ENCODE data around the gene THSD8. TPM values are rescaled to one million over a fixed set of nuclear protein-coding genes. Genes with fewer than 3 reads are reported as not detected.

The THSD8 gene
- total RNA-seq, 1 experiment from 2014 or later: not detected

DNA sequence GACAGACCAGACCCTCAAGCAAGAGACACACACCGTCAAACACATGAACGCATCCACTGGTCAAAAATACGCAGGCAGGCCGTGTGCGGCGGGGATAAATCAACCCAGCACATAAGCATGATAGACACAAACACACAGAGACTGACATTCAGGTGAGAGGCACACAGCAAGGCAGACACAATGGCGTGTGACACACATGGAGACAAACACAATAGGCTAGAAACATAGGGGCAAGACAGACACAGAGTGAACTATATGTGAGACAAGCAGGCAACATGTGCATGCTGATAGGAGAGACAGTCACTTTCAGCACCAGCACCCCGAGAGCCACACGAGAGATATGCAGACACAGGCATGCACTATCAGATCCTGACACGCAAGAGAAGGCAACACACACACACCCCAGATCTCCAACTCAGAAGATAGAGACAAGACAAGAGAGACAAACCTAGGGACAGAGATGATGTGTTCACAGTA is 17.4 kb upstream of the THSD8 start:
- H3K36me3 ChIP-seq: no peaks in the 10 kb centered on the region
- H3K9me3 ChIP-seq (replicated peaks): no peaks in the 10 kb centered on the region
- peak overlapping the region; percentile 77 for H3K27ac ChIP-seq
- H3K4me1 ChIP-seq (replicated peaks): peaks cover 80% of the 10 kb centered on the region
- no peak overlapping the region for H3K4me3 ChIP-seq
- DNase-seq (ENCODE audit: low read depth in 1 of 2, low spot score in 2 of 2): peak in 1 of 2 experiments; percentile 63
- no peaks in the 10 kb centered on the region for H3K27me3 ChIP-seq (replicated peaks)

DNA sequence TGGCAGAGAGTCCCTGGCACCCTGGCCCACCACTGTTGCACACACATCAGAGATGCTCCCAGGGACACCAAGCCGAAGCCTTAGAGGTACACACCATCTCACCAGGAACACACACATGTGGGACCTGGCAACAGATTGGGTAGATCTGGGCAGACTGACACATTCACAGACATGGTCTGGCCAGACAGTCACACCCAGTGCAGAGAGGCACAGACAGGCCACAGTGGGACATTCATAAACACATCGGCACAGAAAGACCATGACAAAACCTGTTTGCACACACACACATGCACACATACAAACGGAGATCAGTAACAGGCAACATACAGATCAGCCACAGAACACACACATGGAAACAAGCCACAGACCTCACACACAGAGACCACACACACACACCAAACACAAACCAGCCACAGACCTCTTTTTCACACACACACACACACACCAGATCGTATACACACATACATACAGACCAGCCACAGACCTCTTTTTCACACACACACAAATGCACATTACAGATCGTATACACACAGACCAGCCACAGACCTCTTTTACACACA is 16.9 kb upstream of the THSD8 start:
- Histone ChIP-seq H3K27me3 (replicated peaks) (no peaks in the 10 kb centered on the region), H3K4me3 (no peak overlapping the region), H3K27ac (peak overlapping the region; percentile 77), H3K9me3 (replicated peaks) (no peaks in the 10 kb centered on the region), H3K4me1 (replicated peaks) (peaks cover 81% of the 10 kb centered on the region), H3K36me3 (no peaks in the 10 kb centered on the region)
- peak; percentile 72 to 77 for DNase-seq (ENCODE audit: low read depth in 1 of 2, low spot score in 2 of 2)

DNA sequence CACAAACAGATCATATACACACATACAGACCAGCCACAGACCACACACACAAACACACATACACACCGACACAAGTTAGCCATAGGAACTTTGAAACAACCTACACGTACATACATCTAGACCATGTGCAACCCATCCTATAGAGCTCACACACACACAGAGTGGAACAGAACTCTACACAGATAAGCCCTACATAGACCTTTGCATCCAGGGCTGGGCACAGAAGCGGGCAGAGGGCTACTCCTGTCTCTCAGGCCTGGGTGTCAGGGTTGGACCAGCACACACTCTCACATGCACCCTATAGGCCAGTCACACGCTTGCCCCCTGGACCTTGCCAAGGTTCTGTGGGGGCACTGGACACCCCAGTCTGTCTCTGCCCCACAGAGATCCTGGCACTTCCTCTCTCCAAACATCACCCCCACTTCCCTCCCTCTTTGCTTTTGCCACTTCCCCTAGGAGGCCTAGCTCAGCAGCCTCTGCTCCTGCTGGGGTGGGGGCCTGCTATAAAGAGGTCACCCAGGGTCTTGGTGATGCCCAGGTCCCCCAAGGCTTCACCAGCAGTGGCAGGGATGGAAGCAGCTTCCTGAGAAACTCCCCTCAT is 16.3 kb upstream of the THSD8 start:
- H3K27ac ChIP-seq: peak overlapping the region; percentile 77
- H3K9me3 ChIP-seq (replicated peaks): no peaks in the 10 kb centered on the region
- H3K4me3 ChIP-seq: no peak overlapping the region
- no peaks in the 10 kb centered on the region for H3K36me3 ChIP-seq
- DNase-seq (ENCODE audit: low read depth in 1 of 2, low spot score in 2 of 2): no peak
- peaks cover 86% of the 10 kb centered on the region for H3K4me1 ChIP-seq (replicated peaks)
- H3K27me3 ChIP-seq (replicated peaks): no peaks in the 10 kb centered on the region

DNA sequence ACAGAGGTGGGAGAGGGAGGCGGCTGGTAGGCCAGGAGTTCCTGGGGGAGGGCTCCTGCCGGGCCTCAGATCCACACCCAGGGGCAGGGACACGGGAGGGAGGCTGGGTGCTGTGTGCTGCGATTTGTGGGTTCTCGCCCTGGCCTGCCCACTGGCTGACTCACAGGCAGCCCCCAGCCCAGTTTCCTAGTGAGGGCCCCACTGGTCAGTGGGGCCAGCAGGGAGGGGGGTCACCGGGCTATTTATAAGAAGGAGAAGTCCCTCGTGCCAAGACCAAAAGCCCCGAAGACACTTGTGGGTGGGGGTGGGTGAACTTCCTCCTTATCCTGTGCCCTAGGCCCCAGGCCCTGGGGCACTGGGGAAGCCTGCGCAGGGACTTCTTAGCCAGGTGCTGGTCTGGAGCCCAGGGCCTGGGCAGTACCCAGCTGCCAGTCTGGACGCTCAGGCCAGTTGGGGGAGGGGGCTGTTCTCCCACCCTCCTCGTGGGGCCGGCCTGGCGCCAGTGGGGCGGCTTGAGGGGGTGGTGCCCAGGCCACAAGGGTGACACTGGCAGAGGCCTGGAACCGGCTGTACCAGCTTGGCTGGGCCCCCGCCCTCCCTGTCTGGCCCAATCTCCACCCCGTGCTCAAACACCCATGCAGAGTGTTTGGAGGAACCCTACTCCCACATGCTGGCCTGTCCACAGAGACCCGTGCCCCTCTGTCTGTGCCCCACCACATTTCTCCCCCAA is 15.6 kb upstream of the THSD8 start:
- H3K4me3 ChIP-seq: no peak overlapping the region
- H3K27me3 ChIP-seq (replicated peaks): no peaks in the 10 kb centered on the region
- H3K4me1 ChIP-seq (replicated peaks): peaks cover 93% of the 10 kb centered on the region
- peak overlapping the region; percentile 77 for H3K27ac ChIP-seq
- no peaks in the 10 kb centered on the region for H3K9me3 ChIP-seq (replicated peaks)
- DNase-seq (ENCODE audit: low read depth in 1 of 2, low spot score in 2 of 2): no peak
- no peaks in the 10 kb centered on the region for H3K36me3 ChIP-seq

DNA sequence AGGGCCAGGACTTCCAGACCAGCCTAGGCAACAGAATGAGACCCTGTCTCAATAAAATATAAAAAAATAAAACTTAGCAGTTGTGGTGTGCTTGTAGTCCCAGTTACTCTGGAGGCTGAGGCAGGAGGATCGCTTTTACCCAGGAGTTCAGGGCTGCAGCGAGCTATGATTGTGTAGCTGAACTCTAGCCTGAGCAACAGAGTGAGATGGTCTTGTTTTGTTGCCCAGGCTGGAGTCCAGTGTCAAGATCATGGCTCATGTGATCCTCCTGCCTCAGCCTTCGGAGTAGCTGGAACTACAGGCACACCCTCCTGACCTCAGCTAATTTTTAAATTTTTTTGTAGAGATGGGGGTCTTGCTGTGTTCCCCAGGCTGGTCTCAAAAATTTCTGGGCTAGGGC is 14.9 kb upstream of the THSD8 start:
- Histone ChIP-seq H3K9me3 (replicated peaks) (no peaks in the 10 kb centered on the region), H3K4me3 (no peak overlapping the region), H3K4me1 (replicated peaks) (peaks cover 93% of the 10 kb centered on the region), H3K36me3 (peaks cover 3% of the 10 kb centered on the region), H3K27me3 (replicated peaks) (no peaks in the 10 kb centered on the region), H3K27ac (no peak overlapping the region)
- DNase-seq (ENCODE audit: low read depth in 1 of 2, low spot score in 2 of 2): no peak

DNA sequence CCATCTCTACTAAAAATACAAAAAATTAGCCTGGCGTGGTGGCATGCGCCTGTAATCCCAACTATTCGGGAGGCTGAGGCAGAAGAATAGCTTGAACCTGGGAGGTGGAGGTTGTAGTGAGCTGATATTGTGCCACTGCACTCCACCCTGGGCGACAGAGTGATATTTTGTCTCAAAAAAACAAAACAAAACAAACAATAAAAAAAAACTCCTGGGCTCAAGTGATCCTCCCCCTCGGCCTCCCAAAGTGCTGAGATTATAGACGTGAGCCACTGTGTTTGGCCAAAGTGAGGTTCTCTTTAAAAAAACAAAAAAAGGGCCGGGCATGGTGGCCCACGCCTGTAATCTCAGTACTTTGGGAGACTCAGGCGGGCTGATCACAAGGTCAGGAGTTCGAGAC is 14.4 kb upstream of the THSD8 start:
- 0 out of 2 replicates have a peak overlapping the region, but pooled peaks have one; percentile 69 for H3K27ac ChIP-seq
- no peaks in the 10 kb centered on the region for H3K9me3 ChIP-seq (replicated peaks)
- H3K4me3 ChIP-seq: no peak overlapping the region
- H3K27me3 ChIP-seq (replicated peaks): no peaks in the 10 kb centered on the region
- H3K36me3 ChIP-seq: peaks cover 8% of the 10 kb centered on the region
- peak in 1 of 2 experiments; percentile 65 for DNase-seq (ENCODE audit: low read depth in 1 of 2, low spot score in 2 of 2)
- peaks cover 88% of the 10 kb centered on the region for H3K4me1 ChIP-seq (replicated peaks)

DNA sequence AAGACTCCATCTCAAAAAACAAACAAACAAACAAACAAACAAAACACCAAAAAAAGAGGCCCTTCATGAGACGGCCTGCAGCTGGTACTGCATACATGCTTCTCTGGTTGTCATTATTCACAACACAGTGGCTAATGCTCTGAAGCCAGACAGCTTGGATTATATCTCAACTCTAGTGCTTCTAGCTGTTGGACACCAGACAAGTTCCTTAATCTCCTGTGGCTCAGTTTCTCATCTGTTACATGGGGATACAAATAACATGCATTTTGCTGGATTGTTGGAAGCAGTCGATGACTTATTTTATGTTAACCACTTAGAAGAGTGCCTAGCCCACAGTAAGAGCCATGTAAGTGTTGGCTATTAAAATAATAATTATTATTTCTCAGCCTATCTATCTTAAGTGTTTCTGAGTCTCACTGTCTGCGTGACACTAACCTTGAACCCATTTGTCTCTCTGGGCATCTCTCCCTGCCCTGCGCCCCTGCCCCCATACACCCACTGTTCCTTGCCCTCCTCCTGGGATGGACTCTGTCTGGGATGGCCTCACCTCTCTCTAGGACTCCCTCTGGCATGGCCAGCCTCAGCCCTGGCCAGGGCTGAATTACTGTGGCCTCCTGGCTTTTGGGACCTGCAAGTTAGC is 13.7 kb upstream of the THSD8 start:
- Histone ChIP-seq H3K4me1 (replicated peaks) (peaks cover 81% of the 10 kb centered on the region), H3K4me3 (no peak overlapping the region), H3K9me3 (replicated peaks) (no peaks in the 10 kb centered on the region), H3K27ac (0 out of 2 replicates have a peak overlapping the region, but pooled peaks have one; percentile 69), H3K27me3 (replicated peaks) (no peaks in the 10 kb centered on the region), H3K36me3 (peaks cover 15% of the 10 kb centered on the region)
- DNase-seq (ENCODE audit: low read depth in 1 of 2, low spot score in 2 of 2): no peak

DNA sequence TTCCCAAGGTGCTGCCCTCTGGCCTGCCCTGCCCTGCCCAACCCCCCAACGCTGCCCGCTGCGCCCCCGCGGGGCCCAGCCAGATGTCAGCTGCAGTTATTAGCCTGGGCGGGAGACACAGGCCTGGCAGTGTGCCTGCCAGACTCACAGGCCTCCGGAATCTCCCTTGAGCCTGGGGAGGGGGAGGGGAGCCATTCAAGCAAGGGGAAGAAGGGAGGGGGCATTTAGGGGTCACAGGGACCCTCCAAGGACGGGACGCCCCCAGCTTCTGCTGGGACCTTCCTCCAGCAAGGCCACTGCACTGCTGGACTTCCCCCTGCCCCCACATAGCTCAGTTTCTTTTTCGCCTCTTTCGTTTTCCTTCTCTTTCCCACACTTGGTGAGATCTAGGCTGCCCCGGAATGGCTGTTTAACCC is 13.2 kb upstream of the THSD8 start:
- H3K36me3 ChIP-seq: peaks cover 16% of the 10 kb centered on the region
- H3K4me3 ChIP-seq: peak overlapping the region; percentile 37
- no peaks in the 10 kb centered on the region for H3K9me3 ChIP-seq (replicated peaks)
- H3K4me1 ChIP-seq (replicated peaks): peaks cover 78% of the 10 kb centered on the region
- DNase-seq (ENCODE audit: low read depth in 1 of 2, low spot score in 2 of 2): peak; percentile 69 to 80
- H3K27me3 ChIP-seq (replicated peaks): no peaks in the 10 kb centered on the region
- peak overlapping the region; percentile 69 for H3K27ac ChIP-seq

DNA sequence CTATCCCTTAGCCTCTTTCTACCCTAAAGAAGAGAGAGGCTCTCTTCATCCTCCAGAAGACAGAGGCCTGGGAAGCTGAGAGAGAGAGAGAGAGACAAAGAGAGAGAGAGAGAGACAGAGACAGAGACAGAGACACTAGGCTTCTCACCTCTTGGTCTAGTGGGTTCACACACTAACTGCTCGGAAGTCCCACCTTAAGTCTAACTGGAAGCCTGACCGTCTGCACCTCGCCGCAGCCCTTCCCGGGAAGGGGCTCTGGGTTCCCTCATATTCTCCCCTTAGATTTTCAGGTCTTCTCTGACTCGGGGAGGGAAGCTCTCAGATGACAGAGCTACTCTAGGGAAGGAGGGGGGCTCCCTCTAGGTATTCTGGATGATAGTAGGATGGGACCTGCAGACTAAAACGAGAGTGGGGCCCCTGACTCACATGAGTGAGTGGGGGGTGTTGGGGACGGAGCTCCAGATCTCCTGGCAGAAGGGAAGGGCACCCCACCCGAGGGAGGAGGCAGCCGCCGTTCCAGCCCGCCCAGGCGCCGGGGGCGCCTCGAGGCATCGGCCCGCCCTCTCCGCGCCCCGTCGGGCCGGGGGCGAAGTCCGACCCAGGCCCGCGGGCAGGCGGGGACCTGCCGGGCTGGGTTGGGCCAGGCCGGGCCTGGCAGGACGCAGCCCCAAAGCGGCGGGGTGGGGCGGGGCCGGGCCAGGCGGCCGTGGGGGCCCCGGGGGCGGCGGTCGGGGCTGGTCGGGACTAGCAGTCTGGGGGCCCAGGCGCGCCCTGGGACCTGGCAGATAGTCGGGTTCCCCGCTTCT is 12.6 kb upstream of the THSD8 start:
- peak in 1 of 2 experiments; percentile 64 for DNase-seq (ENCODE audit: low read depth in 1 of 2, low spot score in 2 of 2)
- H3K27me3 ChIP-seq (replicated peaks): no peaks in the 10 kb centered on the region
- peaks cover 16% of the 10 kb centered on the region for H3K36me3 ChIP-seq
- peaks cover 78% of the 10 kb centered on the region for H3K4me1 ChIP-seq (replicated peaks)
- no peaks in the 10 kb centered on the region for H3K9me3 ChIP-seq (replicated peaks)
- peak overlapping the region; percentile 69 for H3K27ac ChIP-seq
- peak overlapping the region; percentile 37 for H3K4me3 ChIP-seq

DNA sequence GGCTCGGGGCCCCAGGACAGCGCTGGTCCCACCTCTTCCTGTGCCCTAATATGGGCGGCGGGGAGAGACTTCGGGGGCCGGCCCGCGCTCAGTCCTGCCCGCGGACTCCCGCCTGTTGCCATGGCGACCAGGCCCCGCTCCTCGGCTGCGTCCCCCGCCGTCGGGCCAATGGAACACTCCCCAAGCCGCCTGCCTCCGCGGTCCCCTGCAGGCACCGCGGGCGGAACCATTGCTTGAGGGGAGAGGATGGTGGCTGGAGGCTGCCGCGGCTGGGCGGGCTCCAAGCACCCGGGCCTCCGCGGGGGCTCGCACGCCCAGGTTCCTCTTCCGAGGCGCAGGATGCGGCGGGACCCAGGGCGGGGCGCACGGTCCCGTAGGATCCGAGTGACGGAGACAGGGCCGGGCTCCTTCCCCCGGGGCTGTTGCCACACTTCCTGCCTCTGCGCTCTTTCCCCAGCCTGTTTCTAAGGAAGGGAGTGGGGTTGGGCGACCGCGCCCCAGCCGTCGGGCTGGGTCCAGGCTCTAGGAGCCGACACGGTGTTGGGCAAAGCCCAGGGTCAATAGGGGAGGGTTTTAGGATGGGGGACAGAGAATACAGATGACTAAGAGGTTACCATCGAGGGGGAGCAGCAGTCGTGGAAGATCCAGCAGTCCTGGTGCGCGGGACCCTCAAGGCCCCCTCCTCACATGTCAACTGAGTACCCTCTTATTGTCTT is 11.8 kb upstream of the THSD8 start:
- Histone ChIP-seq H3K4me3 (peak overlapping the region; percentile 37), H3K4me1 (replicated peaks) (peaks cover 74% of the 10 kb centered on the region), H3K27ac (peak overlapping the region; percentile 69), H3K9me3 (replicated peaks) (no peaks in the 10 kb centered on the region), H3K27me3 (replicated peaks) (no peaks in the 10 kb centered on the region), H3K36me3 (peaks cover 16% of the 10 kb centered on the region)
- DNase-seq (ENCODE audit: low read depth in 1 of 2, low spot score in 2 of 2): peak; percentile 96

DNA sequence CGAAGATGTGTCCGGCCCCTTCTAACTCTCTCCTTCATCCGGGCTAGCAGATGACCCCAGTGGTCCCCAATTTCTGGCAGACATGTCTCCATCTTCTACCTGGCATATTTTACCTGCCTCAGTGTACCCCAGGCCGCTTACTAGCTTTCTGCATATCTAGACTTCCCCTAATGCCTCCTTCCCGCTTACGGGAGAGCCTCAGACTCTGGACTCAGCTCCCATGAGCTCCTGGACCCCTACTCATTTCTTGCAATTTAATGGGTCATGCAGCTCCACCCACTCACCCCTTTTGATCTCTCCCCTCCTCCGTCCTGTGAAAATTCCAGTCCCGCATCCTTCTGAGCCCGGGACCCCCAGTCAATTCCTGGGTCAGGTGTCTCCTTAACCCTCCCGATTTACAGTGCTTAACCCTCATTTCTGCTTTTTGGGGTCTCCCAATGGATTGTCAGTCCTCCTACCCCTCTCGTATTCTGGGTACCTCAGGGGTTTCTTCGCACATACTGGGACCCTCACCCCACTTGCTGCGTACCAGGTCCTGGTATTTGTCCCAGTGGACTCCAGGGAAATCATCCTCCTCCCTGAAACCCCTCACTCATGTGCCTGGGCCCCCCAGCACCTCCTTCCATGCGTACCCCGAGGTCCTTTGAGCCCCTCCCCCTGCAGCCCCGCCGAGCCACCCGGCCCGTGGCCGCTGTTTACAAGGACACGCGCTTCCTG is 11.1 kb upstream of the THSD8 start:
- Histone ChIP-seq H3K27ac (peak overlapping the region; percentile 69), H3K36me3 (peaks cover 16% of the 10 kb centered on the region), H3K4me1 (replicated peaks) (peaks cover 67% of the 10 kb centered on the region), H3K27me3 (replicated peaks) (no peaks in the 10 kb centered on the region), H3K4me3 (peak overlapping the region; percentile 70), H3K9me3 (replicated peaks) (no peaks in the 10 kb centered on the region)
- no peak for DNase-seq (ENCODE audit: low read depth in 1 of 2, low spot score in 2 of 2)

DNA sequence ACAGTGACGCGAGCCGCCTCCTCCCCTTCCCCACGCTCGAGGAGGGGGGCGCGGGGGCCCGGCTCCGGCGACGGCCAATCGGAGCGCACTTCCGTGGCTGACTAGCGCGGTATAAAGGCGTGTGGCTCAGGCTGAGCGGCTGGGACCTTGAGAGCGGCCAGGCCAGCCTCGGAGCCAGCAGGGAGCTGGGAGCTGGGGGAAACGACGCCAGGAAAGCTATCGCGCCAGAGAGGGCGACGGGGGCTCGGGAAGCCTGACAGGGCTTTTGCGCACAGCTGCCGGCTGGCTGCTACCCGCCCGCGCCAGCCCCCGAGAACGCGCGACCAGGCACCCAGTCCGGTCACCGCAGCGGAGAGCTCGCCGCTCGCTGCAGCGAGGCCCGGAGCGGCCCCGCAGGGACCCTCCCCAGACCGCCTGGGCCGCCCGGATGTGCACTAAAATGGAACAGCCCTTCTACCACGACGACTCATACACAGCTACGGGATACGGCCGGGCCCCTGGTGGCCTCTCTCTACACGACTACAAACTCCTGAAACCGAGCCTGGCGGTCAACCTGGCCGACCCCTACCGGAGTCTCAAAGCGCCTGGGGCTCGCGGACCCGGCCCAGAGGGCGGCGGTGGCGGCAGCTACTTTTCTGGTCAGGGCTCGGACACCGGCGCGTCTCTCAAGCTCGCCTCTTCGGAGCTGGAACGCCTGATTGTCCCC is 10.4 kb upstream of the THSD8 start, which contains the start of gene JUNB:
TSS of gene JUNB (plus strand) at position 142 of the 706 bp plus-strand sequence. CDS start at position 428, 286 bp downstream.
- no peaks in the 10 kb centered on the region for H3K9me3 ChIP-seq (replicated peaks)
- peak; percentile 97 for DNase-seq (ENCODE audit: low read depth in 1 of 2, low spot score in 2 of 2)
- peak within 1 kb of the TSS; percentile 70 for H3K4me3 ChIP-seq
- no peaks in the 10 kb centered on the region for H3K27me3 ChIP-seq (replicated peaks)
- peak within 1 kb of the TSS; percentile 93 for H3K27ac ChIP-seq
- peaks cover 16% of the 10 kb centered on the region for H3K36me3 ChIP-seq
- H3K4me1 ChIP-seq (replicated peaks): peaks cover 64% of the 10 kb centered on the region
